ENCODE data around the gene NEK7.

- TF ChIP-seq CTCF (conservative IDR thresholded peaks at IDR 0.05) (no peak), ZFX (IDR thresholded peaks at IDR 0.05) (no peak)
These were observed 196.3 kb downstream of the NEK7 start for GRCh38 chr1:198352975-198353695.

Measured in C4-2B (cell line).